Measurements from ENCODE around the gene RALGAPA1.

Gene RALGAPA1

GRCh38 chr14:35534873-35535482 is 274.1 kb downstream of the RALGAPA1 start:
- H3K4me2 ChIP-seq, result peak overlapping the region; percentile 91 to 100 (median 99)
- peaks cover 54 to 65% (median 61%) of the 10 kb centered on the region in 11 experiments for H3K27me3 ChIP-seq
- no peak overlapping the region for H3K9ac ChIP-seq
- TF ChIP-seq Cebpa-rat (IDR thresholded peaks at IDR 0.05), result no peak
- peaks cover 11 to 28% (median 22%) of the 10 kb centered on the region in 10 experiments for H3K4me1 ChIP-seq
- H3K36me3 ChIP-seq, result no peaks in the 10 kb centered on the region
- peaks cover 0 to 15% (median 12%) of the 10 kb centered on the region in 11 experiments; a peak in 16 of 22 replicates for H3K9me3 ChIP-seq (replicated peaks in 1 of 11)
- H3K4me3 ChIP-seq, result peak overlapping the region; percentile 58 to 80 (median 68)
- H3K27ac ChIP-seq, result no peak overlapping the region
- H4K20me1 ChIP-seq, result peaks cover 0 to 31% (median 7%) of the 10 kb centered on the region in 11 experiments; a peak in 12 of 22 replicates

DNA sequence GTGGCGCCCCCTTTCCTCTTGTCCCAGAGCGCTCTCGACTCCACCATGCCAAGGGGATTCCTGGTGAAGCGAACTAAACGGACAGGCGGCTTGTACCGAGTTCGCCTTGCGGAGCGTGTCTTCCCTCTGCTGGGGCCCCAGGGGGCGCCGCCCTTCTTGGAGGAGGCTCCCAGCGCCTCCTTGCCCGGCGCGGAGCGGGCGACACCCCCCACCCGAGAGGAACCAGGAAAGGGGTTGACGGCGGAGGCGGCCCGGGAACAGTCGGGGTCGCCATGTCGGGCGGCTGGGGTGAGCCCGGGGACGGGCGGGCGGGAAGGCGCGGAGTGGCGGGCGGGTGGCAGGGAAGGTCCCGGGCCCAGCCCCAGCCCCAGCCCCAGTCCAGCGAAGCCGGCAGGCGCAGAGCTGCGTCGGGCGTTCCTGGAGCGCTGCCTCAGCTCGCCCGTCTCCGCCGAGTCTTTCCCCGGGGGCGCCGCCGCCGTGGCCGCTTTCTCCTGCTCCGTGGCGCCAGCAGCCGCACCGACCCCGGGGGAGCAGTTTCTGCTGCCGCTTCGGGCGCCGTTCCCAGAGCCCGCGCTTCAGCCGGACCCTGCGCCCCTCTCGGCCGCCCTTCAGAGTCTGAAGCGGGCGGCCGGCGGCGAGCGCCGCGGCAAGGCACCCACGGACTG is 274.8 kb downstream of the RALGAPA1 start:
- Histone ChIP-seq H3K27ac (no peak overlapping the region), H3K36me3 (no peaks in the 10 kb centered on the region), H4K20me1 (peaks cover 0 to 31% (median 7%) of the 10 kb centered on the region in 11 experiments; a peak in 12 of 22 replicates), H3K4me3 (peak overlapping the region; percentile 58 to 80 (median 68)), H3K4me2 (peak overlapping the region; percentile 91 to 100 (median 99)), H3K9ac (peak overlapping the region in 2 of 11 experiments; percentile 18 to 24; a peak in 1 of 22 replicates), H3K27me3 (peaks cover 54 to 67% (median 62%) of the 10 kb centered on the region in 11 experiments), H3K4me1 (peaks cover 5 to 22% (median 17%) of the 10 kb centered on the region in 10 experiments; a peak in 18 of 20 replicates), H3K9me3 (replicated peaks in 1 of 11) (peaks cover 0 to 15% (median 12%) of the 10 kb centered on the region in 11 experiments; a peak in 16 of 22 replicates)
- TF ChIP-seq Cebpa-rat (IDR thresholded peaks at IDR 0.05), result no peak

GRCh38 chr14:35533357-35534207 is 275.5 kb downstream of the RALGAPA1 start, which contains the start of gene INSM2:
Gene INSM2 (plus strand): TSS chr14:35534164. CDS start chr14:35534253, 89 bp downstream.
- Histone ChIP-seq H3K4me2 (peak within 1 kb of the TSS; percentile 91 to 100 (median 99)), H3K27ac (no peak within 1 kb of the TSS), H3K9ac (peak within 1 kb of the TSS in 5 of 11 experiments; percentile 12 to 51 (median 24); a peak in 5 of 22 replicates), H3K9me3 (replicated peaks in 1 of 11) (peaks cover 0 to 15% (median 12%) of the 10 kb centered on the region in 11 experiments; a peak in 16 of 22 replicates), H3K4me1 (peaks cover 5 to 22% (median 17%) of the 10 kb centered on the region in 10 experiments; a peak in 18 of 20 replicates), H3K27me3 (peaks cover 54 to 67% (median 62%) of the 10 kb centered on the region in 11 experiments), H3K4me3 (peak within 1 kb of the TSS; percentile 58 to 80 (median 68)), H3K36me3 (no peaks in the 10 kb centered on the region), H4K20me1 (peaks cover 0 to 31% (median 7%) of the 10 kb centered on the region in 11 experiments; a peak in 12 of 22 replicates)
- no peak for TF ChIP-seq Cebpa-rat (IDR thresholded peaks at IDR 0.05)

DNA sequence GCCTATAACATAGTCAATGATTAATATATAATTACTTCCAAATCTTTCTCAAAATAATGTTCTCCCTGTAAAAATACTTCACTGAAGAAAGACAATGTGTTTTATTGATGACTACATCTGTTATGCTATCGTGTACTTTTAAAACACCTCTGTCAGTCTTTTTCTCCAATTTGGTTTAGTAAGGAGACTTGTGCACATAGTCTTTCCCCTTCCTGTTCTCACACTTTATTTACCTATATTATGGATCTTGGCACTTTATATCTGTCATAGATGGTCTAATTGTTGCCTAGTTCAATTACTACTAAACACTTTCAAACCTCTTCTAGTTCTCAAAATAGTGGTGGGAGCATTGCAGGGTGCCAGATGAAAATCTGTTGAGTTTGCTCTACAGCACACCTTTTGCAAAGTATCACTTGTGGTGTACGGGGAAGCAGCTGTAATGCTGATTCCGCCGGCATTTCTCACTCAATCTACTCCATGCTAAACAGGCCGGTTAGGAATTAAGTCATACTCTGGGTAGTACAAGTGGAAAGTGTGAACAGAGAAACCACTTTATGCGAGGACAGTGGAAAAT is 276.2 kb downstream of the RALGAPA1 start:
- Histone ChIP-seq H3K4me1 (peaks cover 5 to 22% (median 17%) of the 10 kb centered on the region in 10 experiments; a peak in 18 of 20 replicates), H3K27me3 (peaks cover 54 to 67% (median 62%) of the 10 kb centered on the region in 11 experiments), H3K4me2 (peak overlapping the region; percentile 91 to 100 (median 99)), H3K4me3 (peak overlapping the region; percentile 58 to 80 (median 68)), H4K20me1 (peaks cover 0 to 31% (median 7%) of the 10 kb centered on the region in 11 experiments; a peak in 12 of 22 replicates), H3K36me3 (no peaks in the 10 kb centered on the region), H3K27ac (no peak overlapping the region), H3K9ac (no peak overlapping the region), H3K9me3 (replicated peaks in 1 of 11) (peaks cover 0 to 15% (median 12%) of the 10 kb centered on the region in 11 experiments; a peak in 16 of 22 replicates)
- no peak for TF ChIP-seq Cebpa-rat (IDR thresholded peaks at IDR 0.05)

GRCh38 chr14:35531960-35532747 is 276.9 kb downstream of the RALGAPA1 start:
- no peak overlapping the region for H3K4me2 ChIP-seq
- H3K27ac ChIP-seq, result no peak overlapping the region
- peaks cover 0 to 15% (median 12%) of the 10 kb centered on the region in 11 experiments; a peak in 16 of 22 replicates for H3K9me3 ChIP-seq (replicated peaks in 1 of 11)
- TF ChIP-seq Cebpa-rat (IDR thresholded peaks at IDR 0.05), result no peak
- H3K4me3 ChIP-seq, result no peak overlapping the region
- no peaks in the 10 kb centered on the region for H3K36me3 ChIP-seq
- H3K9ac ChIP-seq, result no peak overlapping the region
- H4K20me1 ChIP-seq, result peaks cover 0 to 31% (median 7%) of the 10 kb centered on the region in 11 experiments; a peak in 12 of 22 replicates
- H3K27me3 ChIP-seq, result peaks cover 54 to 67% (median 62%) of the 10 kb centered on the region in 11 experiments
- H3K4me1 ChIP-seq, result peaks cover 5 to 22% (median 17%) of the 10 kb centered on the region in 10 experiments; a peak in 18 of 20 replicates

- Histone ChIP-seq H3K4me3 (no peak overlapping the region), H3K9ac (no peak overlapping the region)
- TF ChIP-seq Cebpa-rat (IDR thresholded peaks at IDR 0.05), result no peak
Measured at GRCh38 chr14:35526962-35527361, 282.1 kb downstream of the RALGAPA1 start.

DNA sequence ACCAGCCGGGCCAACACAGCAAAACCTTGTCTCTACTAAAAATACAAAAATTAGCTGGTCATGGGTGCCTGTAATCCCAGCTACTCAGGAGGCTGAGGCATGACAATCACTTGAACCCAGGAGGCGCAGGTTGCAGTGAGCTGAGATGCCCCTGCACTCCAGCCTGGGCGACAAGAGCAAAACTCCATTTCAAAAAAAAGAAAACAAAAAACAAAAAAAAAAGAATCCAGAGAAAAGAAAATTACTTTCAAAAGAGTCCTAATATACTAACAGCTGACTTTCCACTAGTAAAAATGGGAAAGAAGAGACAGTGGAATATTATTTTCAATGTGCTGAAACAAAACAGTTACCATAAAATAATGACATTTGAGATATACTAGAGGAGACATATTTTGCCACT is 283.4 kb downstream of the RALGAPA1 start:
- H3K9me3 ChIP-seq (replicated peaks in 1 of 11), result no peaks in the 10 kb centered on the region; a peak in 1 of 22 replicates
- H3K27ac ChIP-seq, result no peak overlapping the region
- no peak for TF ChIP-seq Cebpa-rat (IDR thresholded peaks at IDR 0.05)
- H4K20me1 ChIP-seq, result no peaks in the 10 kb centered on the region
- no peak overlapping the region for H3K4me3 ChIP-seq
- H3K36me3 ChIP-seq, result no peaks in the 10 kb centered on the region
- no peak overlapping the region for H3K9ac ChIP-seq
- no peak overlapping the region for H3K4me2 ChIP-seq
- peaks cover 4 to 12% (median 5%) of the 10 kb centered on the region in 11 experiments; a peak in 16 of 22 replicates for H3K27me3 ChIP-seq
- H3K4me1 ChIP-seq, result no peaks in the 10 kb centered on the region

More at GRCh38 chr14:35526962-35527361, 282.1 kb downstream of the RALGAPA1 start:
- no peaks in the 10 kb centered on the region for H3K4me1 ChIP-seq
- peaks cover 16 to 24% (median 18%) of the 10 kb centered on the region in 11 experiments for H3K27me3 ChIP-seq
- H3K27ac ChIP-seq, result no peak overlapping the region
- no peaks in the 10 kb centered on the region for H3K36me3 ChIP-seq
- H3K4me2 ChIP-seq, result no peak overlapping the region
- no peaks in the 10 kb centered on the region for H4K20me1 ChIP-seq
- H3K9me3 ChIP-seq (replicated peaks in 1 of 11), result no peaks in the 10 kb centered on the region; a peak in 1 of 22 replicates
